ENCODE data around the gene SYT8. TPM values are rescaled to one million over a fixed set of nuclear protein-coding genes. Genes with fewer than 3 reads are reported as not detected.

The SYT8 gene
- total RNA-seq, 2 experiments from 2014 or later, result not detected

- H3K27ac ChIP-seq (ENCODE audit: low read depth, low read length, poor library complexity, severe bottlenecking), result no peak overlapping the region
- H3K36me3 ChIP-seq (ENCODE audit: insufficient read depth, low read length), result no peaks in the 10 kb centered on the region
- no peaks in the 10 kb centered on the region for H3K9me3 ChIP-seq (ENCODE audit: low read length)
- BruUV-seq (replicated peaks), result no TSS peak
- no peaks in the 10 kb centered on the region for H3K9me2 ChIP-seq (ENCODE audit: insufficient read depth, low read length)
- peaks cover 44% of the 10 kb centered on the region for H3K4me1 ChIP-seq (ENCODE audit: insufficient read depth, low read length, poor library complexity, severe bottlenecking)
- ChIA-PET POLR2A (interaction anchor here (0.6 kb wide), 1 partner anchor 16 kb away, joined by 4 read pairs; no protein-coding TSS in a partner anchor), CTCF (ENCODE audit: unreplicated experiment) (interaction anchor here (0.7 kb wide), 1 partner anchor 1143 kb away, joined by 4 read pairs; no protein-coding TSS in a partner anchor)
- H4K20me1 ChIP-seq (ENCODE audit: insufficient read depth, low read length), result no peaks in the 10 kb centered on the region
- H3K79me2 ChIP-seq (ENCODE audit: insufficient read depth, low read depth, low read length), result no peaks in the 10 kb centered on the region
- no peak for DNase-seq (ENCODE audit: low spot score)
- TF ChIP-seq, protein P1, sequence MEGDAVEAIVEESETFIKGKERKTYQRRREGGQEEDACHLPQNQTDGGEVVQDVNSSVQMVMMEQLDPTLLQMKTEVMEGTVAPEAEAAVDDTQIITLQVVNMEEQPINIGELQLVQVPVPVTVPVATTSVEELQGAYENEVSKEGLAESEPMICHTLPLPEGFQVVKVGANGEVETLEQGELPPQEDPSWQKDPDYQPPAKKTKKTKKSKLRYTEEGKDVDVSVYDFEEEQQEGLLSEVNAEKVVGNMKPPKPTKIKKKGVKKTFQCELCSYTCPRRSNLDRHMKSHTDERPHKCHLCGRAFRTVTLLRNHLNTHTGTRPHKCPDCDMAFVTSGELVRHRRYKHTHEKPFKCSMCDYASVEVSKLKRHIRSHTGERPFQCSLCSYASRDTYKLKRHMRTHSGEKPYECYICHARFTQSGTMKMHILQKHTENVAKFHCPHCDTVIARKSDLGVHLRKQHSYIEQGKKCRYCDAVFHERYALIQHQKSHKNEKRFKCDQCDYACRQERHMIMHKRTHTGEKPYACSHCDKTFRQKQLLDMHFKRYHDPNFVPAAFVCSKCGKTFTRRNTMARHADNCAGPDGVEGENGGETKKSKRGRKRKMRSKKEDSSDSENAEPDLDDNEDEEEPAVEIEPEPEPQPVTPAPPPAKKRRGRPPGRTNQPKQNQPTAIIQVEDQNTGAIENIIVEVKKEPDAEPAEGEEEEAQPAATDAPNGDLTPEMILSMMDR (conservative IDR thresholded peaks at IDR 0.05; ENCODE audit: low read length), result no peak
- TF ChIP-seq EZH2phosphoT487 (IDR thresholded peaks at IDR 0.05; ENCODE audit: borderline replicate concordance, low read depth, low read length), result no peak
- intact Hi-C loops (cut with micrococcal nuclease; ENCODE audit: unreplicated experiment), result no loop called here
- H3K4me2 ChIP-seq (ENCODE audit: low read length), result no peak overlapping the region
- H3K4me3 ChIP-seq (ENCODE audit: low read depth, low read length, poor library complexity, severe bottlenecking), result no peak overlapping the region
- no peak overlapping the region for H2AFZ ChIP-seq (ENCODE audit: low read length)
These were observed 12.4 kb downstream of the SYT8 start for GRCh38 chr11:1847006-1847735.

DNA sequence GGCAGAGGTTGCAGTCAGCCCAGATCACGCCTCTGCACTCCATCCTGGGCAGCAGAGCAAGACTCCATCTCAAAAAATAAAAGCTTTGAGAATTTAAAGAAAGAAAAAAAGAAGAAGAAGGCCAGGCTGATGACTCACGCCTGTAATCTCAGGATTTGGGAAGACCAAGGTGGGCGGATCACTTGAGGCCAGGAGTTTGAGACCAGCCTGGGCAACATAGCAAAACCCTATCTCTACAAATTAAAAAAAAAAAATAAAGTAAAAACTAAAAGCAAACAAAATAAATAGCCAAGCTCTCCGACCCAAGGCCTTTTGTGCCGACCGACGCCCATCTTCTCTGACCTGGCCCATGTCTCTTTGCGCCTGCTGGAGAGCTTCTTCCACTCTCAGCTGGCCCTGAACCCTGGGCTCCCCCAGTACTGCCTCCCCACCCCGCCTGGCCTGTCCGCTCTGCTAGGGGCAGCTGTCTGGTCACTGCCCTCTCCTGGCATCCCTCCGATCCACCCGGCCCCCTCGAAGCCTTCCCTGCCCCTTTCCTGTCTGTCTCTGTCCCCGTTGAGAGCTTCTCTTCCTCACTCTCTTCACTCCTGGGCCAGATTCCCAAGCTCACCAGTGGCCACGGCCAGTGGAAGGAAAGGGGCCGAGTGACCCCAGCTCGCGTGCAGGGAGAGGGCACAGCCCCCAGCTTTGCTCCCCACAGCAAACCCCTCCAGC is 13.3 kb downstream of the SYT8 start:
- POLR2A ChIA-PET, result interaction anchor here (0.7 kb wide), 1 partner anchor 34 kb away, joined by 3 read pairs; no protein-coding TSS in a partner anchor

More for the DNA sequence above, 13.3 kb downstream of the SYT8 start:
- Histone ChIP-seq H3K79me2 (ENCODE audit: insufficient read depth, low read depth, low read length) (peaks cover 1% of the 10 kb centered on the region; the same call in 1 of the 2 replicates), H3K4me2 (ENCODE audit: low read length) (no peak overlapping the region), H3K27ac (ENCODE audit: low read depth, low read length, poor library complexity, severe bottlenecking) (no peak overlapping the region), H3K9me2 (ENCODE audit: insufficient read depth, low read length) (no peaks in the 10 kb centered on the region), H3K4me1 (ENCODE audit: insufficient read depth, low read length, poor library complexity, severe bottlenecking) (peaks cover 49% of the 10 kb centered on the region), H3K9me3 (ENCODE audit: low read length) (no peaks in the 10 kb centered on the region), H3K4me3 (ENCODE audit: low read depth, low read length, poor library complexity, severe bottlenecking) (no peak overlapping the region), H2AFZ (ENCODE audit: low read length) (no peak overlapping the region), H3K36me3 (ENCODE audit: insufficient read depth, low read length) (no peaks in the 10 kb centered on the region), H4K20me1 (ENCODE audit: insufficient read depth, low read length) (no peaks in the 10 kb centered on the region)
- no peak for DNase-seq (ENCODE audit: low spot score)
- no peak for TF ChIP-seq EZH2phosphoT487 (IDR thresholded peaks at IDR 0.05; ENCODE audit: borderline replicate concordance, low read depth, low read length)
- TF ChIP-seq, protein P1 (conservative IDR thresholded peaks at IDR 0.05; ENCODE audit: low read length), result no peak
- CTCF ChIA-PET (ENCODE audit: unreplicated experiment), result no interaction called here
- no TSS peak for BruUV-seq (replicated peaks)
- intact Hi-C loops (cut with micrococcal nuclease; ENCODE audit: unreplicated experiment), result no loop called here
